SK-N-MC (cell line): Measurements from ENCODE around the gene ZNF780A.

Experiments
- EZH2 ChIP-seq: fragments of 200-600 bp; sonication (generic); IDR thresholded peaks from one replicate; pipeline ENCODE4 v1.6.1; 2017; ENCODE audit warnings: antibody characterized with exemption
- FOXP2 ChIP-seq: optimal IDR thresholded peaks from 2 replicates; pipeline ENCODE3; 2011; ENCODE audit warnings: mild to moderate bottlenecking, moderate library complexity; ENCODE audit not compliant: insufficient read depth; ENCODE audit errors: extremely low read length, control extremely low read depth
- POLR2AphosphoS5 ChIP-seq: IDR thresholded peaks from 2 replicates; pipeline ENCODE4 v1.6.1; 2012; ENCODE audit warnings: mild to moderate bottlenecking, low read depth, low read length, borderline replicate concordance

DNA sequence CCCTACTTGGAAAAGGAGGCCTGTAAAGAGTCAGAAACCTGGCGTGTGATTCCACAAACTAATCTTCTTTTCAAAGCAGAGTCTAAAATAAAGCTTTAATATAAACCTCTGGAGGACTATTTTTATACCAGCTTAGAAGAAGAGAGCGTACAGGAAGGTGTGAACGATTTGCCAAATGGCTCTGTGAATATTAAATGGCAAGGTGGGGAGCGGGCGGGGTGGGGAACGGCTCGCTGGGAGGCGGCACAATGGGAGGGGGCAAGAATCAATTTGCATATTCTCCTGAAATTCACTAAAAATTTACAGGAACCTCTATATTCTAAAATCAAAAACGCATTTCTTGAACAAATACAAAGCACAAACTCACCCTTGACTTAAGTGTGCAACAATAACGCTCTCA lies 35.7 kb downstream of the ZNF780A start:
- TF ChIP-seq POLR2AphosphoS5 = no peak
- no peak for TF ChIP-seq EZH2
- TF ChIP-seq FOXP2 = no peak
